Ovary (tissue), 9 donors: ENCODE results near the gene TBATA. TPM values are rescaled to one million over a fixed set of nuclear protein-coding genes. Genes with fewer than 3 reads are reported as not detected.

Source experiments
- DNase-seq, 5 donors: peaks; one replicate each; pipeline ENCODE4 v3.0.0-alpha.2; 2019 to 2020
- H3K27ac ChIP-seq, 2 donors: fragments of 200-600 bp; one replicate each; pipeline versions ENCODE4 v1.5.1 to v1.8.0; 2019 to 2022
- H3K27me3 ChIP-seq: fragments of 200-600 bp; one replicate; pipeline ENCODE4 v1.8.0; 2022
- H3K36me3 ChIP-seq: fragments of 200-600 bp; sonication (generic); one replicate; pipeline ENCODE4 v1.5.1; 2019
- H3K4me1 ChIP-seq: one replicate; pipeline ENCODE4 v1.8.1; 2013; ENCODE audit warnings: mild to moderate bottlenecking, moderate library complexity; ENCODE audit not compliant: insufficient read depth
- H3K4me3 ChIP-seq: fragments of 200-600 bp; sonication (generic); one replicate; pipeline ENCODE4 v1.5.1; 2017
- H3K9me3 ChIP-seq, 2 donors: fragments of 200-600 bp in 1 of 2; sonication (generic) in 1 of 2; one replicate each; pipeline versions ENCODE4 v1.5.1 to v1.8.1; 2013 to 2019; ENCODE audit warnings: mild to moderate bottlenecking in 1 of 2, moderate library complexity in 1 of 2
- EP300 ChIP-seq: sonication (generic); formaldehyde crosslinking; IDR thresholded peaks from one replicate; pipeline ENCODE4 v1.6.1; 2017; ENCODE audit warnings: antibody characterized with exemption
- POLR2A ChIP-seq: fragments of 450-650 bp; IDR thresholded peaks from one replicate; pipeline ENCODE4 v1.6.1; 2017; ENCODE audit warnings: antibody characterized with exemption, mild to moderate bottlenecking, moderate library complexity
- WGBS, 3 donors: extraction: QIAGEN DNeasy Blood & Tissue Kit in 1 of 3; methylation state at CpG; one replicate each; pipeline versions ENCODE4 v1.1.5 to v1.1.7; 2013 to 2017; 5-methylcytosine and 5-hydroxymethylcytosine counted together
- intact Hi-C, 4 donors: fragments of 100-400 bp; cut with DNase I; formaldehyde crosslinking; loops; one replicate each; pipeline versions ENCODE4 v1.11.0 to v1.15.1; 2022 to 2023
- polyA plus RNA-seq, 2 donors: library from polyadenylated mRNA; stranded (reverse); fragments of 200-250 nt in 1 of 2; fragments of 350-450 nt in 1 of 2; fragmentation: Illumina TruSeq in 1 of 2; extraction: RNeasy Lipid Tissue Mini Kit (QIAGEN cat#74804) in 1 of 2; gene quantifications; one replicate each; pipeline ENCODE4 v1.2.3, GENCODE V29; 2013 to 2014
- total RNA-seq, 7 donors: library from RNA; depleted of rRNA in 2 of 7; stranded (reverse); fragments of >200 nt in 2 of 7; fragmentation: NEBNext Ultra II Directional in 3 of 7; extraction: Animal tissue kit (Norgen Biotek cat#: 25700) in 3 of 7; gene quantifications; one replicate each; pipeline versions ENCODE4 v1.1.0 to v1.2.4, GENCODE V29; 2016 to 2023
- TF ChIP-seq, protein P1 (sequence below), 3 donors: fragments of 450-650 bp in 2 of 3; fragments of 200-600 bp in 1 of 3; IDR thresholded peaks; one replicate each; pipeline versions ENCODE4 v1.5.1 to v1.8.0; 2016 to 2022; ENCODE audit warnings: antibody characterized with exemption in 3 of 3, mild to moderate bottlenecking in 1 of 3
- donor health status: DM: no; HTN: no; CAD: no; lungs with moderate emphysema.
- donor health status: DM: no; HTN: no; CAD: no.
- donor health status: Bipolar disorder and iron deficiency.
- donor health status: DM: yes; HTN: yes; CAD: no.
- donor health status: DM: no; HTN: no; CAD: no.
- donor health status: DM: yes; HTN: yes; CAD: no.

Gene TBATA
- total and polyA plus RNA-seq, 9 donors: not detected

DNA sequence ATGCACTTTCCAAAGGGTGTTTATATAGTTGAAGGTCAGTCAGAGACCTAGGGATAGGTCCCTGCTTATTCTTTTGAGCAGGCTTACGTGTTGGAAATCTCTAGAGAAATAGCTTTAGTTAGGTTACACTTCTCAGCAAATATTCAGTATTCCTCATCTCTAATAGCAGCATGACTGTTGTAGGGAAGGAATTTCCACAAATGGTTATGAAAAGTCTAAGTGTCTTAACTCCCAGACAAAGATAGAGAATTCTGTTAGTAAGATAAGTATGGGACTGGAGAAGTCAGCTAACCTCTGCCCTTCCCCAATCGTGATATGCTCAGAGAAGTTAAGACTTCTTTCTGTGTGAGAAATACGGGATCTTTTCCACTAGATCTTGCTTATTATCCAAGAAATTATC lies 47.0 kb upstream of the TBATA start:
- no peaks in the 10 kb centered on the region for H3K27me3 ChIP-seq
- H3K27ac ChIP-seq: no peak overlapping the region
- H3K4me3 ChIP-seq: no peak overlapping the region
- intact Hi-C loops: no loop called here
- WGBS, 3 donors: 49 to 55% (median 53%) methylated on average over 3 of the region's 3 CpGs
- no peaks in the 10 kb centered on the region for H3K36me3 ChIP-seq
- DNase-seq: no peak
- peaks cover 3% of the 10 kb centered on the region for H3K4me1 ChIP-seq
- no peaks in the 10 kb centered on the region for H3K9me3 ChIP-seq
- TF ChIP-seq, protein P1, sequence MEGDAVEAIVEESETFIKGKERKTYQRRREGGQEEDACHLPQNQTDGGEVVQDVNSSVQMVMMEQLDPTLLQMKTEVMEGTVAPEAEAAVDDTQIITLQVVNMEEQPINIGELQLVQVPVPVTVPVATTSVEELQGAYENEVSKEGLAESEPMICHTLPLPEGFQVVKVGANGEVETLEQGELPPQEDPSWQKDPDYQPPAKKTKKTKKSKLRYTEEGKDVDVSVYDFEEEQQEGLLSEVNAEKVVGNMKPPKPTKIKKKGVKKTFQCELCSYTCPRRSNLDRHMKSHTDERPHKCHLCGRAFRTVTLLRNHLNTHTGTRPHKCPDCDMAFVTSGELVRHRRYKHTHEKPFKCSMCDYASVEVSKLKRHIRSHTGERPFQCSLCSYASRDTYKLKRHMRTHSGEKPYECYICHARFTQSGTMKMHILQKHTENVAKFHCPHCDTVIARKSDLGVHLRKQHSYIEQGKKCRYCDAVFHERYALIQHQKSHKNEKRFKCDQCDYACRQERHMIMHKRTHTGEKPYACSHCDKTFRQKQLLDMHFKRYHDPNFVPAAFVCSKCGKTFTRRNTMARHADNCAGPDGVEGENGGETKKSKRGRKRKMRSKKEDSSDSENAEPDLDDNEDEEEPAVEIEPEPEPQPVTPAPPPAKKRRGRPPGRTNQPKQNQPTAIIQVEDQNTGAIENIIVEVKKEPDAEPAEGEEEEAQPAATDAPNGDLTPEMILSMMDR (IDR thresholded peaks at IDR 0.05): no peak
- TF ChIP-seq EP300: no peak
- TF ChIP-seq POLR2A: no peak

DNA sequence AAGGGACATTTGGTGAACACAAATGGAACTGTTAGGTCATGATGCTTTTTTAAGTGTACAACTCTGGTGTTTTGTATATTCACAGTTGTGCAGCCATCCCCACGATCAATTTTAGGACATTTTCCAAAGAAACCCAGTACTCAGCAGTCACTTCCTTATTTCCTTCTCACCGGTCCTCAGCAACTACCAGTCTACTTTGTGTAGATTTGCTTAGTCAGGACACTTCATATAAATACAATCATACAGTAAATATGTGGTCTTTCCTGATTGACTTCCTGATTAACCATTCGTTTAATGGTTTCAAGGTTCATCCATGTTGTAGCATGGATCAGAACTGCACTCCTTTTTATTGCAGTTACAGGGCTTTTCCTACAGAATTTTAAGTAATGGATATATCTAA lies 45.0 kb upstream of the TBATA start:
- peaks cover 3% of the 10 kb centered on the region for H3K4me1 ChIP-seq
- DNase-seq: no peak
- 47 to 59% (median 47%) methylated on average over 3 of the region's 3 CpGs for WGBS, 3 donors
- H3K27ac ChIP-seq: no peak overlapping the region
- intact Hi-C loops: no loop called here
- no peak overlapping the region for H3K4me3 ChIP-seq
- H3K9me3 ChIP-seq: no peaks in the 10 kb centered on the region
- TF ChIP-seq POLR2A: no peak
- no peak for TF ChIP-seq EP300
- TF ChIP-seq, protein P1 (IDR thresholded peaks at IDR 0.05): no peak
- no peaks in the 10 kb centered on the region for H3K27me3 ChIP-seq
- no peaks in the 10 kb centered on the region for H3K36me3 ChIP-seq

DNA sequence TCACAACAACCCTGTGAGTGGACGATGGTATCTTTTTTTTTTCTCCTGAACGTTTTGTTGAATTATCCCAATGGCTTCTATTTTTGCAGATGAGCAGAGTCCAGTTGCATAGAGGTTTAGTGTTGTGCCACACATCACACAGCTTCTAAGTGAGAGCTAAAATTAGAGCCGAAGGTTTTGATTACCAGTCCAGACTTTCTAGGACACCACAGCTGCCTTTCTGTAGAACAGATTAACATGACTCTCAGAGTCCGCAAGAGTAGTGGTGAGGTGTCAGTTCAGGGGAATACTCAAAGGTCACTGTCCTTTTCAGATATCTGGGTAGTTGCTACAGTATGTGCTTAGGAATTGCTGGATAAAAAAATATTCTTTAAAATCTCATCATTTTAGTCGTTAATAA lies 44.4 kb upstream of the TBATA start:
- TF ChIP-seq EP300: no peak
- TF ChIP-seq, protein P1 (IDR thresholded peaks at IDR 0.05): no peak
- no peak for TF ChIP-seq POLR2A
- intact Hi-C loops: no loop called here
- Histone ChIP-seq H3K4me3 (no peak overlapping the region), H3K9me3 (no peaks in the 10 kb centered on the region), H3K27me3 (no peaks in the 10 kb centered on the region), H3K36me3 (no peaks in the 10 kb centered on the region), H3K4me1 (peaks cover 3% of the 10 kb centered on the region), H3K27ac (no peak overlapping the region)
- DNase-seq: no peak
- WGBS, 3 donors: 46 to 69% (median 46%) methylated on average over 5 of the region's 5 CpGs

DNA sequence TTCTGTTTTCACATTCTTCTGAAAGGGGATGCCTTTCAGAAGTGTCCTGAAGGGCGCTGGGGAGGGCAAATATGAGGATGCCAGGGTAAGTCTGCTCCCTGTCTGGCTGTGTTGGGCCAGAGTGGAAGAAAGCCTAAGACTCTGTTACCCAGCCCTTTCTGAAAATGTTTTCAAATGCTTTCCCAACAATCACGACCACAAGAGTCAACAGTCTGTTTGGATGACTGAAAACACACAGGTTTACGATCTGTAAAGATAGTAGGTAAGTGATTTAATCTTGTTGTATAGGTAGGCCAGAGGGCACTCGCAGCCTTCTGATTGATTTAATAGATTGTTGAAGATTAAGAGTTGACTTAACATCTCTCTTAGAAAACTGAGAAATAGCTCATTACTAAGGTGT lies 43.7 kb upstream of the TBATA start:
- Histone ChIP-seq H3K27me3 (no peaks in the 10 kb centered on the region), H3K9me3 (no peaks in the 10 kb centered on the region), H3K36me3 (no peaks in the 10 kb centered on the region), H3K27ac (no peak overlapping the region), H3K4me1 (peaks cover 3% of the 10 kb centered on the region), H3K4me3 (no peak overlapping the region)
- 80 to 87% (median 84%) methylated on average over 4 of the region's 4 CpGs for WGBS, 3 donors
- DNase-seq: no peak
- intact Hi-C loops: no loop called here
- TF ChIP-seq POLR2A (no peak), EP300 (no peak)
- TF ChIP-seq, protein P1 (IDR thresholded peaks at IDR 0.05): no peak
